NOMO-1 treated with DMSO at 0.1 percent for 48 hours (cell line): ENCODE measurements around the gene SF1.

Experiments
- DNase-seq: peaks from one replicate; lab custom pipeline; 2025; ENCODE audit not compliant: unreplicated experiment; lab: John Stamatoyannopoulos, UW

SF1 gene

GRCh38 chr11:64728757-64729365 is 49.5 kb downstream of the SF1 start:
- no peak for DNase-seq

- DNase-seq: no peak
These were observed 51.3 kb downstream of the SF1 start for GRCh38 chr11:64726867-64727530.

- no peak for DNase-seq
These were observed 52.1 kb downstream of the SF1 start for GRCh38 chr11:64726211-64726641.

- no peak for DNase-seq
These were observed 53.3 kb downstream of the SF1 start for GRCh38 chr11:64724863-64725532.

- DNase-seq: no peak
These were observed 54.2 kb downstream of the SF1 start for GRCh38 chr11:64723907-64724862.

GRCh38 chr11:64723117-64723906 is 55.0 kb downstream of the SF1 start, which contains the start of gene NRXN2:
NRXN2 (minus strand) TSS chr11:64723197; CDS start chr11:64713699, 9,498 bp downstream.
- peak; percentile 46 for DNase-seq

GRCh38 chr11:64722141-64723065 is 55.9 kb downstream of the SF1 start:
- no peak for DNase-seq

- no peak for DNase-seq
These were observed 57.0 kb downstream of the SF1 start for GRCh38 chr11:64721359-64721699.

GRCh38 chr11:64720640-64721358 is 57.5 kb downstream of the SF1 start:
- DNase-seq: no peak

- DNase-seq: no peak
These were observed 58.2 kb downstream of the SF1 start for GRCh38 chr11:64720167-64720566.

- no peak for DNase-seq
These were observed 58.9 kb downstream of the SF1 start for GRCh38 chr11:64719406-64719805.

- no peak for DNase-seq
These were observed 59.6 kb downstream of the SF1 start for GRCh38 chr11:64718780-64719124.

GRCh38 chr11:64718084-64718779 is 60.1 kb downstream of the SF1 start:
- DNase-seq: no peak

GRCh38 chr11:64717268-64717578 is 61.1 kb downstream of the SF1 start:
- DNase-seq: no peak

- no peak for DNase-seq
These were observed 61.7 kb downstream of the SF1 start for GRCh38 chr11:64716473-64717267.

GRCh38 chr11:64715756-64716472 is 62.4 kb downstream of the SF1 start:
- no peak for DNase-seq

GRCh38 chr11:64715110-64715509 is 63.2 kb downstream of the SF1 start:
- DNase-seq: no peak
